ENCODE results near the gene POLRMT. TPM values are rescaled to one million over a fixed set of nuclear protein-coding genes. Genes with fewer than 3 reads are reported as not detected.

The POLRMT gene
- total RNA-seq, 1 donor from 2014 or later, result 68.4 TPM

DNA sequence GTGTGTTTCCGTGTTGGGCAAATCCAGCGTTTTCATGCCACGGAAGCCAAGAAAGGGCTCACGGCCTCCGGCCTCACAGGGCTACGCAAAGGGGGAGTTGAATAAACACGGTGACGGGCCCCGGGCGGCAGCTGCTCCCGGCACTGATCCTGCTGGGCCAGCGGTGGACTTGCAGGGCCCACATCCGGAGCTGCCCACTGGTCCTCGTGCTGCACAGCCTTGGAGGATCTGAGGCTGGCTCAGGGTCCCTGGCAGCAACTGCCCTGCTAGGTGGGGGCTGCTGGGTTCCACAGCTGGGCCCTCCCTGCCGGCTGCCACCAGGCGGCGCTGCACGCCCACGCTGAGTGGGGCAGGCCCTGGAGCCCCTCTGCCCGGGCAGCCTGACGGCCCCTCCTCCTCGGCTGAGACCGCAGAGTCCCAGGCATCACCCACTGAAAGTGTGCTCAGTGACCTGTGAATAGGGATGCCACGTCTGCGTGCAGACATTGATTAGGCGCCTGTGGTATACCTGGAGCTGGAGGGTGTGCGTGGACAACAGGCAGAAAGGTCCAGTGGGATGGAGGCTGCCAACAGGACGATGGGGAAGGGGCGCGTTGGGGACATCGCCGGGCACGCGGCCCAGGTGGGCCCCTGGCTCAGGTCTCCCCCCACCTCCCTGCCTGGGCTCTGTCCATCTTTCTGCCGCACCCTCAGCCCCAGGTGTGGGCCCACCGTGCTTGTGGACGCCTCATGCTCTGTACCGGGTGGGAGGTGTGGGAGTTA lies 48.9 kb downstream of the POLRMT start:
- DNase-seq (ENCODE audit: low spot score, unreplicated experiment), result peak; percentile 71
- Mint-ChIP-seq H3K9me3 (ENCODE audit: low read depth) (no peaks in the 10 kb centered on the region), H3K36me3 (ENCODE audit: insufficient read depth) (peaks cover 1% of the 10 kb centered on the region), H3K4me3 (ENCODE audit: low read depth) (no peak overlapping the region), H3K4me1 (ENCODE audit: low read depth) (no peaks in the 10 kb centered on the region), H3K27me3 (peaks cover 14% of the 10 kb centered on the region), H3K27ac (no peak overlapping the region)
- TF ChIP-seq, protein P1, sequence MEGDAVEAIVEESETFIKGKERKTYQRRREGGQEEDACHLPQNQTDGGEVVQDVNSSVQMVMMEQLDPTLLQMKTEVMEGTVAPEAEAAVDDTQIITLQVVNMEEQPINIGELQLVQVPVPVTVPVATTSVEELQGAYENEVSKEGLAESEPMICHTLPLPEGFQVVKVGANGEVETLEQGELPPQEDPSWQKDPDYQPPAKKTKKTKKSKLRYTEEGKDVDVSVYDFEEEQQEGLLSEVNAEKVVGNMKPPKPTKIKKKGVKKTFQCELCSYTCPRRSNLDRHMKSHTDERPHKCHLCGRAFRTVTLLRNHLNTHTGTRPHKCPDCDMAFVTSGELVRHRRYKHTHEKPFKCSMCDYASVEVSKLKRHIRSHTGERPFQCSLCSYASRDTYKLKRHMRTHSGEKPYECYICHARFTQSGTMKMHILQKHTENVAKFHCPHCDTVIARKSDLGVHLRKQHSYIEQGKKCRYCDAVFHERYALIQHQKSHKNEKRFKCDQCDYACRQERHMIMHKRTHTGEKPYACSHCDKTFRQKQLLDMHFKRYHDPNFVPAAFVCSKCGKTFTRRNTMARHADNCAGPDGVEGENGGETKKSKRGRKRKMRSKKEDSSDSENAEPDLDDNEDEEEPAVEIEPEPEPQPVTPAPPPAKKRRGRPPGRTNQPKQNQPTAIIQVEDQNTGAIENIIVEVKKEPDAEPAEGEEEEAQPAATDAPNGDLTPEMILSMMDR (IDR thresholded peaks at IDR 0.05; ENCODE audit: unreplicated experiment), result peak; percentile 92

DNA sequence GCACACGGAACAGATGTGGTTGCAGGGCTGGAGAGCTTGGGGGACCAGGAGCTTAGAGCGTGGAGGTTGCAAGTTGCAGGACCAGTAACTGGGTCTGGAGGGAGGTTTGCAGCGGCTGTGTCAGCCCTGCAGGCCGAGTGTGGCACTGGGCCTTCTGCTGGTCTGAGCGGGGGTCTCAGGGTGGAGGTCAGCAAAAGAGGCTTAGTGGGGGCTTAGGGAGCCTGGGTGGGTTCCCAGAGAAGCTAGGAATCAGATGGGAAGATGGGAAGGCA lies 49.4 kb downstream of the POLRMT start:
- no peak overlapping the region for H3K4me3 Mint-ChIP-seq (ENCODE audit: low read depth)
- H3K9me3 Mint-ChIP-seq (ENCODE audit: low read depth), result no peaks in the 10 kb centered on the region

DNA sequence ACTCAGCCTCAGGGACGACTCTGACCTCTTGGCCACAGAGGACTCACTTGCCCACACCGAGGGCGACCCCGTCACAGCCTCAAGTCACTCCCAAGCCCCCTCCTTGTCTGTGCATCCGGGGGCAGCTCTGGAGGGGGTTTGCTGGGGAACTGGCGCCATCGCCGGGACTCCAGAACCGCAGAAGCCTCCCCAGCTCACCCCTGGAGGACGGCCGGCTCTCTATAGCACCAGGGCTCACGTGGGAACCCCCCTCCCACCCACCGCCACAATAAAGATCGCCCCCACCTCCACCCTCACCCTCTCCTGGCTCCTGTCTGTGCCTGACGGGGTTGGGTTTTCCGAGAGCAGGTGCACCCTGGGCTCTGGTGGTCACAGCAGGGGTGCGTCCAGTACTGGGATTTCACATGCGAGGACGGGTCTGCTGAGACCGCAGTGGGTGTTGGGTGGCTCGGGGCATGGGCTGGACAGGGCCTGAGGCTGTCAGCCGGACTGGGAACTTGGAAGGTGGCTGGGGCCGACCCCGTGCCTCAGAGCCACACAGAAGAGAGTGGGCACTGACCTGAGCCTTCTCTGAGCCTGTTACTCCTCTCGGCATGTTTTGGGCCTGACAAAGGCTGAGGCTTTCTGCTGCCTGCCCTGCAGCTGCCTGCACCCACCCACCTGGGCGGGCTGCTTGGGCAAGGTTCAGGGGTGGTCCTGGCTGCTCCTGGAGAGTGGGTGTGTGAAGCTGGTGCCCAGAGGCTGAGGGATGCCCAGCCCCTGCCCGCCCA lies 50.0 kb downstream of the POLRMT start:
- TF ChIP-seq, protein P1 (IDR thresholded peaks at IDR 0.05; ENCODE audit: unreplicated experiment), result no peak
- Mint-ChIP-seq H3K4me3 (ENCODE audit: low read depth) (no peak overlapping the region), H3K4me1 (ENCODE audit: low read depth) (no peaks in the 10 kb centered on the region), H3K27me3 (peaks cover 8% of the 10 kb centered on the region), H3K36me3 (ENCODE audit: insufficient read depth) (peaks cover 1% of the 10 kb centered on the region), H3K27ac (no peak overlapping the region), H3K9me3 (ENCODE audit: low read depth) (no peaks in the 10 kb centered on the region)
- DNase-seq (ENCODE audit: low spot score, unreplicated experiment), result no peak

More for the DNA sequence above, 49.4 kb downstream of the POLRMT start:
- Mint-ChIP-seq H3K27me3 (peaks cover 12% of the 10 kb centered on the region), H3K27ac (peak overlapping the region; percentile 57), H3K4me1 (ENCODE audit: low read depth) (no peaks in the 10 kb centered on the region), H3K36me3 (ENCODE audit: insufficient read depth) (peaks cover 1% of the 10 kb centered on the region)
- TF ChIP-seq, protein P1 (IDR thresholded peaks at IDR 0.05; ENCODE audit: unreplicated experiment), result no peak
- DNase-seq (ENCODE audit: low spot score, unreplicated experiment), result no peak

DNA sequence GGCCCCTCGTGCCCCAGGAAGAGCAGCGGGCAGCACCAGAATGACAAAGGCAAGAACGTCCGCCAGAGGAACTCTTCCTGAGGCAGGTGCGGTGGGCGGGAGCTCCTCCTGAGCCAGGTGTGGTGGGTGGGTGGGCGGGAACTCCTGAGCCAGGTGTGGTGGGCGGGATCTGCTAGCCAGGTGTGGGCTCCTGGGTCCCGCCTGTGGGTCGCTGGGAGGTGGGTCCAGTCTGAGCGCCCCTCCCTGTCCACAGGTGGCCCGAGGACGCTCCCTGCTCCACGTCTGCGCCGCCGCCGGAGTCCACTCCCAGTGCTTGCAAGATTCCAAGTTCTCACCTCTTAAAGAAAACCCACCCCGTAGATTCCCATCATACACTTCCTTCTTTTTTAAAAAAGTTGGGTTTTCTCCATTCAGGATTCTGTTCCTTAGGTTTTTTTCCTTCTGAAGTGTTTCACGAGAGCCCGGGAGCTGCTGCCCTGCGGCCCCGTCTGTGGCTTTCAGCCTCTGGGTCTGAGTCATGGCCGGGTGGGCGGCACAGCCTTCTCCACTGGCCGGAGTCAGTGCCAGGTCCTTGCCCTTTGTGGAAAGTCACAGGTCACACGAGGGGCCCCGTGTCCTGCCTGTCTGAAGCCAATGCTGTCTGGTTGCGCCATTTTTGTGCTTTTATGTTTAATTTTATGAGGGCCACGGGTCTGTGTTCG lies 50.7 kb downstream of the POLRMT start:
- Mint-ChIP-seq H3K27me3 (peaks cover 4% of the 10 kb centered on the region), H3K27ac (no peak overlapping the region), H3K36me3 (ENCODE audit: insufficient read depth) (peaks cover 1% of the 10 kb centered on the region), H3K4me3 (ENCODE audit: low read depth) (no peak overlapping the region), H3K4me1 (ENCODE audit: low read depth) (no peaks in the 10 kb centered on the region), H3K9me3 (ENCODE audit: low read depth) (no peaks in the 10 kb centered on the region)
- DNase-seq (ENCODE audit: low spot score, unreplicated experiment), result no peak
- TF ChIP-seq, protein P1 (IDR thresholded peaks at IDR 0.05; ENCODE audit: unreplicated experiment), result no peak

DNA sequence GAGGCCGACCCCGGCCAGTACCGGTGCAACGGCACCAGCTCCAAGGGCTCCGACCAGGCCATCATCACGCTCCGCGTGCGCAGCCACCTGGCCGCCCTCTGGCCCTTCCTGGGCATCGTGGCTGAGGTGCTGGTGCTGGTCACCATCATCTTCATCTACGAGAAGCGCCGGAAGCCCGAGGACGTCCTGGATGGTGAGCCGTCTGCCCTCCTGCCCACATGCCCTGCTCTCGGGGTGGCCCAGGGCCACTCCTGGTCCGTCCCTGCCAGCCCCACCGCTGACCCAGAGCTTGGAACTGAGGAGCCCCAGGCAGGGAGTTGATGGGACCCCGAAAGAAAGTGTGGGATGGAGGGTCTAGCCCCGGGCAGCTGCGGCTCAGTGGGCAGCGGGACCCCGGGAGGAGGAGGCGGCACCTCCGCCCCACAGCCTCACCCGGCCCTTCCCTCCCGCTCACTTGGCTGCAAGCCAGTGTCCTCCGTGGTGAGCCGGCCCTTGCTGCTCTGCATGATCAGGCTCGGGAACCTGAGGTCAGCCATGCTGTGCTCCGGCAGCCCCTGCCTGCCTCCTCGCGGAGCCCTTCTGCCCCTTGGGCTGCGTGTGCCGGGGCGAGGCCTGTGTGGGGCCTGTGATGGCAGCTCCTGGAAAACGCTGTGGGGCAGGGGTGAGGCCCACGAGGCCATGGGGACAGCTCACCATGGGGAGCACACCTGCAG lies 51.8 kb downstream of the POLRMT start:
- no peaks in the 10 kb centered on the region for H3K9me3 Mint-ChIP-seq (ENCODE audit: low read depth)

More for the DNA sequence above, 51.8 kb downstream of the POLRMT start:
- Mint-ChIP-seq H3K36me3 (ENCODE audit: insufficient read depth) (peaks cover 1% of the 10 kb centered on the region), H3K27ac (no peak overlapping the region), H3K4me3 (ENCODE audit: low read depth) (no peak overlapping the region), H3K4me1 (ENCODE audit: low read depth) (peaks cover 1% of the 10 kb centered on the region), H3K27me3 (peaks cover 4% of the 10 kb centered on the region)
- DNase-seq (ENCODE audit: low spot score, unreplicated experiment), result no peak
- TF ChIP-seq, protein P1 (IDR thresholded peaks at IDR 0.05; ENCODE audit: unreplicated experiment), result no peak
